Kidney (tissue), 22 donors: Measurements from ENCODE around the gene LGALS9. TPM values are rescaled to one million over a fixed set of nuclear protein-coding genes. Genes with fewer than 3 reads are reported as not detected.
A peak's percentile ranks its signal among the peaks of the same experiment; 100 is the strongest.

ENCODE experiments used
- DNase-seq, 5 donors: peaks; one replicate each; pipeline ENCODE4 v3.0.0-alpha.2; 2013 to 2020
- FAIRE-seq: peaks from 2 replicates; lab custom pipeline; 2012; peaks lifted over from hg19 to GRCh38; lab: Jason Lieb, UNC
- H3K27ac ChIP-seq, 2 donors: one replicate each; pipeline ENCODE4 v1.7.0; 2013; ENCODE audit warnings: low read depth in 2 of 2, low read length in 2 of 2, inconsistent platforms in 1 of 2
- H3K27me3 ChIP-seq: one replicate; pipeline ENCODE4 v1.7.1; 2013; ENCODE audit warnings: low read length, inconsistent platforms; ENCODE audit not compliant: control insufficient read depth, insufficient read depth
- H3K36me3 ChIP-seq, 3 donors: one replicate each; pipeline versions ENCODE4 v1.7.0 to v1.7.1; 2013; ENCODE audit warnings: low read length in 3 of 3, control low read depth in 1 of 3, inconsistent platforms in 1 of 3; ENCODE audit not compliant: insufficient read depth in 3 of 3, control insufficient read depth in 2 of 3
- H3K4me1 ChIP-seq, 3 donors: one replicate each; pipeline versions ENCODE4 v1.7.0 to v1.7.1; 2013; ENCODE audit warnings: low read length in 3 of 3, inconsistent platforms in 1 of 3, low read depth in 1 of 3; ENCODE audit not compliant: control insufficient read depth in 2 of 3, insufficient read depth in 2 of 3
- H3K4me3 ChIP-seq, 3 donors: one replicate each; pipeline versions ENCODE4 v1.7.0 to v1.8.1; 2013; ENCODE audit warnings: low read length in 3 of 3, control low read depth in 1 of 3, inconsistent platforms in 1 of 3
- H3K9ac ChIP-seq, 3 donors: one replicate each; pipeline versions ENCODE4 v1.7.0 to v1.7.1; 2013; ENCODE audit warnings: low read length in 3 of 3, control low read depth in 1 of 3, inconsistent platforms in 1 of 3
- H3K9me3 ChIP-seq, 3 donors: one replicate each; pipeline versions ENCODE4 v1.7.0 to v1.7.1; 2013; ENCODE audit warnings: low read length in 3 of 3, control low read depth in 1 of 3, inconsistent platforms in 1 of 3; ENCODE audit not compliant: control insufficient read depth in 2 of 3, insufficient read depth in 1 of 3
- CTCF ChIP-seq: IDR thresholded peaks from 3 replicates; pipeline ENCODE4 v1.5.1; 2012; ENCODE audit warnings: mild to moderate bottlenecking, moderate library complexity, borderline replicate concordance; ENCODE audit not compliant: insufficient read depth; ENCODE audit errors: extremely low read depth
- intact Hi-C: fragments of 100-400 bp; cut with DNase I; formaldehyde crosslinking; loops from one replicate; pipeline ENCODE4 v1.11.1; 2022
- long read RNA-seq, 10 donors: library from polyadenylated mRNA in 1 of 10; unstranded in 1 of 10; transcript quantifications; one replicate each; pipeline ENCODE4 v2.0.0 and lab custom pipeline, GENCODE V29; 2021 to 2026
- polyA plus RNA-seq: library from polyadenylated mRNA; stranded (reverse); fragments of 350-450 nt; fragmentation: Illumina TruSeq; extraction: RNeasy Lipid Tissue Mini Kit (QIAGEN cat#74804); gene quantifications from one replicate; pipeline ENCODE4 v1.2.3, GENCODE V29; 2014; ENCODE audit warnings: low read depth, low replicate concordance; ENCODE audit not compliant: insufficient read depth
- total RNA-seq: library from RNA; stranded (reverse); fragmentation: NEBNext Ultra II Directional; extraction: Animal tissue kit (Norgen Biotek cat#: 25700); gene quantifications from one replicate; pipeline ENCODE4 v1.2.1, GENCODE V29; 2021
- donor health status: control.
- donor health status: control.
- donor health status: control.
- donor health status: control.
- donor health status: control.
- donor health status: DM: yes; HTN: yes; CAD: no.
- donor health status: Normal renal cell carcinoma (clear cell type).

LGALS9 gene
- total RNA-seq, result 50.8 TPM
- polyA plus RNA-seq, result 16.4 TPM
- long read RNA-seq, donor 1, partial matches to known transcripts, result 0 of 3 reads
- long read RNA-seq, donor 1, other reads (novel, unspliced or antisense), result 0 of 3 reads
- long read RNA-seq, donor 2, partial matches to known transcripts, result 0 of 4 reads
- long read RNA-seq, donor 2, other reads (novel, unspliced or antisense), result 0 of 4 reads
- long read RNA-seq, donor 3, partial matches to known transcripts, result 0 of 1 reads
- long read RNA-seq, donor 3, other reads (novel, unspliced or antisense), result 0 of 1 reads
- long read RNA-seq, donor 4, partial matches to known transcripts, result 0 of 1 reads
- long read RNA-seq, donor 4, other reads (novel, unspliced or antisense), result 0 of 1 reads
- long read RNA-seq, donor 5, result 0 reads
- long read RNA-seq, donor 6, result 0 reads
- long read RNA-seq, donor 7, partial matches to known transcripts, result 3 of 7 reads
- long read RNA-seq, donor 7, other reads (novel, unspliced or antisense), result 0 of 7 reads
- long read RNA-seq, donor 8, partial matches to known transcripts, result 0 of 2 reads
- long read RNA-seq, donor 8, other reads (novel, unspliced or antisense), result 0 of 2 reads
- long read RNA-seq, donor 9, partial matches to known transcripts, result 0 of 1 reads
- long read RNA-seq, donor 9, other reads (novel, unspliced or antisense), result 0 of 1 reads
- long read RNA-seq, donor 10, partial matches to known transcripts, result 0 of 4 reads
- long read RNA-seq, donor 10, other reads (novel, unspliced or antisense), result 0 of 4 reads

DNA sequence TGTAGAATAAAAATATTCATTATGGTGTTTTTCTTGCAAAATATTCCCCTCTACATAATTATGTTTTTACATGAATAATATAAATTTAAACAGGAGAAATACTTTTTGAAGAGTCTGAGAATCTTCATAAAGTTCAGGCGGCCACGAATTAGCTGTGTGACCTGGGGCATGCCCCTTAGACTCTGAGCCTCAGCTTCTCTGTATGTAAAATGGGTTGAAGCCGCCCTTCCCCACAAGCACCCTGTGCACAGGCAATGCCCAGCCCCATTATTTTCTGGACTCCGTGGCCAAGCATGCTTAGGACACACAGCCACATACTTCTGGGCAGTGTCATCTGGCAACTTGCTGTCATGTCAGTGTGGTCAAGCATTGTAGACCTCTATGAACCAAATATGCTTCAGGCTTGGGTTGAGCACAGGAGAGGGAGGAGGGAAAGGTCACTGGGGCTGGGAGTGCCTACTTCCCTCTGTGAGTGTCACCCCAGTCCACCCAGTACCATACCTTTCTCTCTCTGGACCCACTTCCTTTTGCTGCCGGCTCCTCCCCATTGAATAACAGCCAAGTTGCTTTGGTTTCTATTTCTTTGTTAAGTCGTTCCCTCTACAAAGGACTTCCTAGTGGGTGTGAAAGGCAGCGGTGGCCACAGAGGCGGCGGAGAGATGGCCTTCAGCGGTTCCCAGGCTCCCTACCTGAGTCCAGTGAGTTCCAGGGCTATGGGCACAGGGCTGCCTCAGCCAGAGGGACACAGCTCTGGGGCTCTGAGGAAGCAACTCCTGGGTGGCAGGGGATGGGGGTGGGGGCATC is at the start of gene LGALS9:
Gene LGALS9, plus strand, starts transcription at position 582 of the 804 bp plus-strand sequence. Its CDS starts 78 bp downstream, at position 660.
- DNase-seq (peak in 1 of 5 donors; percentile 79), FAIRE-seq (no peak)
- no peaks in the 10 kb centered on the region for H3K9me3 ChIP-seq
- peak within 1 kb of the TSS in 1 of 2 donors; percentile 41 for H3K27ac ChIP-seq
- peaks cover 0 to 15% (median 15%) of the 10 kb centered on the region in 3 donors for H3K4me1 ChIP-seq
- peak within 1 kb of the TSS; percentile 4 to 36 (median 12) for H3K4me3 ChIP-seq
- peaks cover 0 to 2% (median 0%) of the 10 kb centered on the region in 3 donors for H3K36me3 ChIP-seq
- intact Hi-C loops, result no loop called here
- H3K9ac ChIP-seq, result no peak within 1 kb of the TSS
- TF ChIP-seq CTCF, result no peak
- H3K27me3 ChIP-seq, result no peaks in the 10 kb centered on the region

- peaks cover 0 to 6% (median 2%) of the 10 kb centered on the region in 3 donors for H3K36me3 ChIP-seq
- DNase-seq (no peak), FAIRE-seq (no peak)
- no peak for TF ChIP-seq CTCF
- no peaks in the 10 kb centered on the region for H3K9me3 ChIP-seq
- no peaks in the 10 kb centered on the region for H3K27me3 ChIP-seq
- no peak overlapping the region for H3K9ac ChIP-seq
- intact Hi-C loops, result loop anchor here (10.0 kb wide), 1 partner anchor 128 kb away; the partner anchor contains the start of gene KSR1
- H3K27ac ChIP-seq, result no peak overlapping the region
- H3K4me3 ChIP-seq, result no peak overlapping the region
- peaks cover 0 to 5% (median 2%) of the 10 kb centered on the region in 3 donors for H3K4me1 ChIP-seq
Measured at GRCh38 chr17:27582696-27583095, 48.3 kb upstream of the LGALS9 start.

GRCh38 chr17:27585153-27585681 is 45.8 kb upstream of the LGALS9 start:
- DNase-seq (no peak), FAIRE-seq (no peak)
- Histone ChIP-seq H3K27me3 (no peaks in the 10 kb centered on the region), H3K4me1 (no peaks in the 10 kb centered on the region), H3K27ac (no peak overlapping the region), H3K36me3 (peaks cover 2 to 16% (median 7%) of the 10 kb centered on the region in 3 donors), H3K4me3 (no peak overlapping the region), H3K9me3 (no peaks in the 10 kb centered on the region), H3K9ac (no peak overlapping the region)
- intact Hi-C loops, result loop anchor here (10.0 kb wide), 1 partner anchor 130 kb away; the partner anchor contains the start of gene KSR1
- TF ChIP-seq CTCF, result no peak
